DOHH2 (cell line): ENCODE measurements around the gene KRT84.

ENCODE experiments used
- H3F3A ChIP-seq: fragments of 200-600 bp; sonication (generic), shearing (Covaris generic); 2 replicates; pipeline ENCODE4 v1.6.0; 2016; ENCODE audit warnings: antibody characterized with exemption, mild to moderate bottlenecking; ENCODE audit not compliant: control insufficient read depth, insufficient read depth
- H3K27ac ChIP-seq: fragments of 200-600 bp; sonication (generic); 2 replicates; pipeline ENCODE4 v1.5.1; 2014; ENCODE audit warnings: low read depth, mild to moderate bottlenecking, low read length, moderate library complexity
- H3K27me3 ChIP-seq: fragments of 200-600 bp; sonication (generic); 2 replicates; pipeline ENCODE4 v1.6.1; 2014; ENCODE audit warnings: mild to moderate bottlenecking, low read length, mixed read lengths; ENCODE audit not compliant: control insufficient read depth
- H3K36me3 ChIP-seq: fragments of 200-600 bp; sonication (generic); 2 replicates; pipeline ENCODE4 v1.6.1; 2014; ENCODE audit warnings: mild to moderate bottlenecking, low read length, moderate library complexity, mixed read lengths; ENCODE audit not compliant: control insufficient read depth
- H3K4me1 ChIP-seq: fragments of 200-600 bp; sonication (generic); 2 replicates; pipeline ENCODE4 v1.6.1; 2014; ENCODE audit warnings: mild to moderate bottlenecking, low read length, mixed read lengths; ENCODE audit not compliant: control insufficient read depth
- H3K4me2 ChIP-seq: fragments of 200-600 bp; sonication (generic); 2 replicates; pipeline ENCODE4 v1.6.0; 2014; ENCODE audit warnings: mild to moderate bottlenecking, low read length, moderate library complexity
- H3K4me3 ChIP-seq: fragments of 200-600 bp; sonication (generic); 2 replicates; pipeline ENCODE4 v1.5.1; 2014; ENCODE audit warnings: mild to moderate bottlenecking, low read length, mixed read lengths
- H3K79me2 ChIP-seq: fragments of 200-600 bp; sonication (generic); 2 replicates; pipeline ENCODE4 v1.6.1; 2014; ENCODE audit warnings: mild to moderate bottlenecking, low read length, mixed read lengths; ENCODE audit not compliant: control insufficient read depth
- H3K9me2 ChIP-seq: fragments of 200-600 bp; sonication (generic); replicated peaks from 2 replicates; pipeline ENCODE4 v1.6.1; 2014; ENCODE audit warnings: mild to moderate bottlenecking, low read length, mixed read lengths; ENCODE audit not compliant: control insufficient read depth
- H3K9me3 ChIP-seq: fragments of 200-600 bp; sonication (generic); 2 replicates; pipeline ENCODE4 v1.6.1; 2014; ENCODE audit warnings: antibody characterized with exemption, low read length, mixed read lengths; ENCODE audit not compliant: control insufficient read depth, insufficient read depth
- H4K20me1 ChIP-seq: fragments of 200-600 bp; sonication (generic); 2 replicates; pipeline ENCODE4 v1.6.0; 2014; ENCODE audit warnings: low read depth, mild to moderate bottlenecking, antibody characterized with exemption, low read length, moderate library complexity; ENCODE audit not compliant: control insufficient read depth, insufficient read depth
- CTCF ChIP-seq: fragments of 200-600 bp; sonication (generic); IDR thresholded peaks from one replicate; pipeline ENCODE4 v1.5.1; 2014; ENCODE audit warnings: antibody characterized with exemption, mild to moderate bottlenecking, low read depth, low read length; ENCODE audit not compliant: poor library complexity, severe bottlenecking
- EZH2phosphoT487 ChIP-seq: fragments of 200-600 bp; sonication (generic); IDR thresholded peaks from 2 replicates; pipeline ENCODE4 v1.6.1; 2017; ENCODE audit warnings: borderline replicate concordance, mild to moderate bottlenecking, antibody characterized with exemption, low read length, moderate library complexity, mixed read lengths

KRT84 gene

GRCh38 chr12:52387859-52388258 is 2.4 kb upstream of the KRT84 start:
- Histone ChIP-seq H3K9me3 (no peaks in the 10 kb centered on the region), H3K27ac (no peak overlapping the region), H3K9me2 (no peaks in the 10 kb centered on the region), H4K20me1 (no peaks in the 10 kb centered on the region), H3K79me2 (no peaks in the 10 kb centered on the region), H3K4me1 (no peaks in the 10 kb centered on the region), H3K36me3 (no peaks in the 10 kb centered on the region), H3K4me2 (no peak overlapping the region), H3K4me3 (no peak overlapping the region), H3K27me3 (peaks cover 19% of the 10 kb centered on the region), H3F3A (no peaks in the 10 kb centered on the region)
- TF ChIP-seq EZH2phosphoT487 (no peak), CTCF (no peak)

DNA sequence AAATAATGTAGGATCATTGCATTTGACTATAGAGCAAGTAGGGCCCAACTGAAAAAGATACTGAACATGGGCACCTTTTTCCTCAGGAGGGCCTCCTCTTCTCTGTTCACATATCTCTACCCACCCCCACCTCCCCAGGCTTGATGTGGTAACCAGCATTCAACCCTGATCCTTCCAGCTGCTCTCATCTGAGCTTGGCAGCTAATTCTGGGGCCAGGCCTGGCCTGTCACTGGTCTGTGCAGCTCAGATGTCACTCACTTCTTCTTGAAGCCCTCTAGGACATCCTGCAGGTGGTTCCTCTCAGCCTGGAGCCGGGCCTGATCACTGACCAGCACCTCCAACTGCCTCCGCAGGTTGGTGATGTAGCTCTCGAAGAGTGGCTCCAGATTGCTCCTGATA is 2.1 kb downstream of the KRT84 start:
- no peaks in the 10 kb centered on the region for H3K9me2 ChIP-seq
- H3K4me2 ChIP-seq = no peak overlapping the region
- H4K20me1 ChIP-seq = no peaks in the 10 kb centered on the region
- H3K4me1 ChIP-seq = no peaks in the 10 kb centered on the region
- TF ChIP-seq CTCF = no peak
- TF ChIP-seq EZH2phosphoT487 = no peak
- no peaks in the 10 kb centered on the region for H3K79me2 ChIP-seq
- peaks cover 20% of the 10 kb centered on the region for H3K27me3 ChIP-seq
- H3K36me3 ChIP-seq = no peaks in the 10 kb centered on the region
- H3F3A ChIP-seq = no peaks in the 10 kb centered on the region
- H3K27ac ChIP-seq = no peak overlapping the region
- no peaks in the 10 kb centered on the region for H3K9me3 ChIP-seq
- no peak overlapping the region for H3K4me3 ChIP-seq

DNA sequence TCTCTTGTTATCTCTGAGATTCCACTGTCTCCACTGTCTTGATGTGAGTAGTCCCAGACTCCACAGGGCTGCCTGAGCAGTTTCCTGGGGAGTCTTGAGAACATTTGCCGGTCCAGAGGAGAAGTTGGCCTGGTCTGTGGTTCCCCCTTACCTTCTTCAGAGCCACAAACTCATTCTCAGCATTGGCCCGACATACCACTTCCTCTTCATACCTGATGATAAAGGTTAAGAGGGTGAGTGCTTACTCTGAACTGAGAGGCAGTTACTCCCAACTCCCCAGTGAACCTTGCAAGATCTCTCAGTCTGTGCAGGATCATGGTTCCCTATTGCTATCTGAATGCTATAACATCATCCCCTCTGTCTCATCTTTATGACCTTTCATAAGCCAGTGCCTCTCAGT is 2.6 kb downstream of the KRT84 start:
- Histone ChIP-seq H3F3A (no peaks in the 10 kb centered on the region), H3K27ac (no peak overlapping the region), H3K79me2 (no peaks in the 10 kb centered on the region), H3K36me3 (no peaks in the 10 kb centered on the region), H4K20me1 (no peaks in the 10 kb centered on the region), H3K4me2 (no peak overlapping the region), H3K9me2 (no peaks in the 10 kb centered on the region), H3K27me3 (peaks cover 16% of the 10 kb centered on the region), H3K4me3 (no peak overlapping the region), H3K9me3 (no peaks in the 10 kb centered on the region), H3K4me1 (no peaks in the 10 kb centered on the region)
- TF ChIP-seq EZH2phosphoT487 (no peak), CTCF (no peak)

GRCh38 chr12:52381206-52381605 is 4.2 kb downstream of the KRT84 start:
- no peaks in the 10 kb centered on the region for H3K4me1 ChIP-seq
- H3K9me2 ChIP-seq = no peaks in the 10 kb centered on the region
- no peak overlapping the region for H3K27ac ChIP-seq
- H4K20me1 ChIP-seq = no peaks in the 10 kb centered on the region
- no peaks in the 10 kb centered on the region for H3F3A ChIP-seq
- H3K27me3 ChIP-seq = peaks cover 15% of the 10 kb centered on the region
- no peak overlapping the region for H3K4me2 ChIP-seq
- H3K36me3 ChIP-seq = no peaks in the 10 kb centered on the region
- TF ChIP-seq EZH2phosphoT487 = no peak
- TF ChIP-seq CTCF = no peak
- no peak overlapping the region for H3K4me3 ChIP-seq
- no peaks in the 10 kb centered on the region for H3K79me2 ChIP-seq
- no peaks in the 10 kb centered on the region for H3K9me3 ChIP-seq
